ENCODE data around the gene COL17A1. TPM values are rescaled to one million over a fixed set of nuclear protein-coding genes. Genes with fewer than 3 reads are reported as not detected.

The COL17A1 gene
- polyA plus RNA-seq, 1 donor (not counting 4 experiments of a cell fraction or from before 2014, with no cell fraction given) = 2,386 TPM

DNA sequence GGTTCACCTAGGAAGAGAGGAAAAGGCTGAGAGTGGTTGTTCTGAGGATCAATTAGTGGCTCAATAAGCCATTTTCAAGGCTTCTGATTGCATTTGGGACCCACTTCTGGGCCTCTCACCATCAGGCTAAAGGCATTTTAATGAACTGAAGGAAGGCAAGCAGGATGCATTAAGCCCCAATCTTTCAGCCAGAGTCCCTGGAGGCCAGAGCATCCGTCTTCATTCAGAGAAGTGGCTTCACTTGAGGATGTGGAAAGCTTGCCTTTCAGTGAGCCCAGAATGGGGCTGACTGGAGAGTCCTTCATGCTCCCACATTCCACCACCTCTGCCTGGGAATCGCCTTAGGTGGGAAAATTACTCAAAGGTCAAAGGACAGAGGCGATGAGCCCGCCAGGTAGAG, 41.8 kb downstream of the COL17A1 start:
- Histone ChIP-seq H3K9ac (ENCODE audit: control insufficient read depth, extremely low read depth, insufficient read depth, low read length) (no peak overlapping the region), H3K27me3 (ENCODE audit: control insufficient read depth, extremely low read depth, insufficient read depth, low read length) (no peaks in the 10 kb centered on the region), H3K79me2 (ENCODE audit: control insufficient read depth, insufficient read depth, low read length) (peaks cover 8% of the 10 kb centered on the region), H3K4me3 (ENCODE audit: control insufficient read depth in 2 of 3, extremely low read depth in 1 of 3, insufficient read depth in 2 of 3, low read depth in 1 of 3, low read length in 3 of 3) (no peak overlapping the region), H2AFZ (ENCODE audit: control insufficient read depth, low read length) (no peak overlapping the region), H3K4me1 (ENCODE audit: control insufficient read depth, extremely low read depth, insufficient read depth, low read length) (no peaks in the 10 kb centered on the region), H3K36me3 (ENCODE audit: control insufficient read depth in 2 of 2, extremely low read depth in 1 of 2, insufficient read depth in 2 of 2, low read length in 2 of 2) (peaks cover 87 to 96% of the 10 kb centered on the region in 2 experiments), H3K4me2 (ENCODE audit: control insufficient read depth, extremely low read depth, insufficient read depth, low read depth, low read length) (no peak overlapping the region), H3K27ac (ENCODE audit: control insufficient read depth, insufficient read depth, low read length) (no peak overlapping the region), H3K9me1 (ENCODE audit: control insufficient read depth, extremely low read depth, insufficient read depth, low read length) (no peaks in the 10 kb centered on the region), H4K20me1 (ENCODE audit: control insufficient read depth, extremely low read depth, insufficient read depth, low read length) (no peaks in the 10 kb centered on the region), H3K9me3 (ENCODE audit: control insufficient read depth, low read depth, low read length) (no peaks in the 10 kb centered on the region)
- DNase-seq (ENCODE audit: low read depth, low spot score) = no peak
- dilution Hi-C loops (cut with MboI; ENCODE audit: extremely low pct_ligation_motif_present, low sequenced_read_pairs) = no loop called here
- no peak for TF ChIP-seq EZH2 (IDR thresholded peaks at IDR 0.05; ENCODE audit: low read length)
- TF ChIP-seq, protein P1, sequence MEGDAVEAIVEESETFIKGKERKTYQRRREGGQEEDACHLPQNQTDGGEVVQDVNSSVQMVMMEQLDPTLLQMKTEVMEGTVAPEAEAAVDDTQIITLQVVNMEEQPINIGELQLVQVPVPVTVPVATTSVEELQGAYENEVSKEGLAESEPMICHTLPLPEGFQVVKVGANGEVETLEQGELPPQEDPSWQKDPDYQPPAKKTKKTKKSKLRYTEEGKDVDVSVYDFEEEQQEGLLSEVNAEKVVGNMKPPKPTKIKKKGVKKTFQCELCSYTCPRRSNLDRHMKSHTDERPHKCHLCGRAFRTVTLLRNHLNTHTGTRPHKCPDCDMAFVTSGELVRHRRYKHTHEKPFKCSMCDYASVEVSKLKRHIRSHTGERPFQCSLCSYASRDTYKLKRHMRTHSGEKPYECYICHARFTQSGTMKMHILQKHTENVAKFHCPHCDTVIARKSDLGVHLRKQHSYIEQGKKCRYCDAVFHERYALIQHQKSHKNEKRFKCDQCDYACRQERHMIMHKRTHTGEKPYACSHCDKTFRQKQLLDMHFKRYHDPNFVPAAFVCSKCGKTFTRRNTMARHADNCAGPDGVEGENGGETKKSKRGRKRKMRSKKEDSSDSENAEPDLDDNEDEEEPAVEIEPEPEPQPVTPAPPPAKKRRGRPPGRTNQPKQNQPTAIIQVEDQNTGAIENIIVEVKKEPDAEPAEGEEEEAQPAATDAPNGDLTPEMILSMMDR (optimal IDR thresholded peaks at IDR 0.05 in 1 of 3, IDR thresholded peaks at IDR 0.05 in 1 of 3, conservative IDR thresholded peaks at IDR 0.05 in 1 of 3; ENCODE audit: extremely low read depth in 1 of 3, insufficient read depth in 2 of 3, low read length in 3 of 3) = no peak
- FAIRE-seq = no peak

DNA sequence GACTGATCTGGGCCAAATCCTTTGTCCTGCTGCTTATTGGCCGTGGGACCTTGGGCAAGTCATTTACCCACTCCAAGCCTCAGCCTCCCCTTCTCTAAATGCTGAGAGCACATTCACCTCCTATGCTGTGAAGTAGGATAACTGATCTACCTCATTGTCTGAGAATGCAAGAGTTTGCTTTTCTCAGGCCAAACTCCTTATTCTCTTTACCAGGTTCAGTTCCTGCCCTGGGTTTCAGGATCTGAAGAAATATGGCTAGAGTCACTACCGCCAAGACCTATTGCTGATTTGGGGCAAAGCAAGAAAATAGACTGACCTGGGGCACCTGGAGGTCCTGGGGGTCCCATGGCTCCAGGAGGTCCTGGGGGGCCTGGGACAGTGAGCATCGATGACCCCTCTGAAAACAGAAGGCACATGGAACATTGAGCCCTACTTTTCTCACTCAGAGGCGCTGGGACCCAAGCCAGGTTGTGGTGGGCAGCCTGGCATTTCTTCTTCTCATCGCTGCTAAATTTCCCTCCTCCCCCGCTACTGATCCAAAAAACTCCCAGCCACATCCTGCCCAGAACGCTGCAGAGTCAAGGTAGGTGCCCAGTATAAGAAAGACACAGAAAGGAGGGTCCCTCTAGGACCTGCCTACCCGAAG, 42.4 kb downstream of the COL17A1 start:
- dilution Hi-C loops (cut with MboI; ENCODE audit: extremely low pct_ligation_motif_present, low sequenced_read_pairs) = no loop called here
- no peak for FAIRE-seq
- no peak overlapping the region for H2AFZ ChIP-seq (ENCODE audit: control insufficient read depth, low read length)
- no peak overlapping the region for H3K9ac ChIP-seq (ENCODE audit: control insufficient read depth, extremely low read depth, insufficient read depth, low read length)
- H3K9me1 ChIP-seq (ENCODE audit: control insufficient read depth, extremely low read depth, insufficient read depth, low read length) = no peaks in the 10 kb centered on the region
- H3K4me1 ChIP-seq (ENCODE audit: control insufficient read depth, extremely low read depth, insufficient read depth, low read length) = no peaks in the 10 kb centered on the region
- peaks cover 4% of the 10 kb centered on the region for H3K79me2 ChIP-seq (ENCODE audit: control insufficient read depth, insufficient read depth, low read length)
- no peaks in the 10 kb centered on the region for H3K27me3 ChIP-seq (ENCODE audit: control insufficient read depth, extremely low read depth, insufficient read depth, low read length)
- no peak overlapping the region for H3K27ac ChIP-seq (ENCODE audit: control insufficient read depth, insufficient read depth, low read length)
- H3K4me3 ChIP-seq (ENCODE audit: control insufficient read depth in 2 of 3, extremely low read depth in 1 of 3, insufficient read depth in 2 of 3, low read depth in 1 of 3, low read length in 3 of 3) = no peak overlapping the region
- H3K4me2 ChIP-seq (ENCODE audit: control insufficient read depth, extremely low read depth, insufficient read depth, low read depth, low read length) = no peak overlapping the region
- DNase-seq (ENCODE audit: low read depth, low spot score) = no peak
- TF ChIP-seq, protein P1 (optimal IDR thresholded peaks at IDR 0.05 in 1 of 3, IDR thresholded peaks at IDR 0.05 in 1 of 3, conservative IDR thresholded peaks at IDR 0.05 in 1 of 3; ENCODE audit: extremely low read depth in 1 of 3, insufficient read depth in 2 of 3, low read length in 3 of 3) = no peak
- TF ChIP-seq EZH2 (IDR thresholded peaks at IDR 0.05; ENCODE audit: low read length) = no peak
- H3K36me3 ChIP-seq (ENCODE audit: control insufficient read depth in 2 of 2, extremely low read depth in 1 of 2, insufficient read depth in 2 of 2, low read length in 2 of 2) = peaks cover 87 to 96% of the 10 kb centered on the region in 2 experiments
- H4K20me1 ChIP-seq (ENCODE audit: control insufficient read depth, extremely low read depth, insufficient read depth, low read length) = no peaks in the 10 kb centered on the region
- no peaks in the 10 kb centered on the region for H3K9me3 ChIP-seq (ENCODE audit: control insufficient read depth, low read depth, low read length)
